Measurements from ENCODE around the gene EPS8L3.

DNA sequence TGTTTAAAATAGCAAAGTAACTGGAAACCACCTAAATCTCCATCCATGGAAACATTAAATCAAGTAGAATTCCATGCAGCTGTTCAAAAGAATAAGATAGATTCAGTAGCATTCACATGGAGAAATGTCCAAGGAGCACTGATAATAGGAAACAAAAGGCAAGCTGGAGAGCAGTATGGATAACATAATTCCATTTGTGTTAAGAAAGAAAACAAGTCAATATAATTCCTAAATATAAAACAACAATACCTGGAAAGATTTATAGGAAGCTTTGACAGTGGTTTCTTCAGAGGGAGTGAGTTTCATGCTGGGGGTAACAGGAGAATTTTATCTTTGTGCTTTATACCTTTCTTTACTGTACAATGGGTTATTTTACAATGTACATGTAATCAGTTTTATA, 36.6 kb upstream of the EPS8L3 start:
- TF ChIP-seq, protein P1, sequence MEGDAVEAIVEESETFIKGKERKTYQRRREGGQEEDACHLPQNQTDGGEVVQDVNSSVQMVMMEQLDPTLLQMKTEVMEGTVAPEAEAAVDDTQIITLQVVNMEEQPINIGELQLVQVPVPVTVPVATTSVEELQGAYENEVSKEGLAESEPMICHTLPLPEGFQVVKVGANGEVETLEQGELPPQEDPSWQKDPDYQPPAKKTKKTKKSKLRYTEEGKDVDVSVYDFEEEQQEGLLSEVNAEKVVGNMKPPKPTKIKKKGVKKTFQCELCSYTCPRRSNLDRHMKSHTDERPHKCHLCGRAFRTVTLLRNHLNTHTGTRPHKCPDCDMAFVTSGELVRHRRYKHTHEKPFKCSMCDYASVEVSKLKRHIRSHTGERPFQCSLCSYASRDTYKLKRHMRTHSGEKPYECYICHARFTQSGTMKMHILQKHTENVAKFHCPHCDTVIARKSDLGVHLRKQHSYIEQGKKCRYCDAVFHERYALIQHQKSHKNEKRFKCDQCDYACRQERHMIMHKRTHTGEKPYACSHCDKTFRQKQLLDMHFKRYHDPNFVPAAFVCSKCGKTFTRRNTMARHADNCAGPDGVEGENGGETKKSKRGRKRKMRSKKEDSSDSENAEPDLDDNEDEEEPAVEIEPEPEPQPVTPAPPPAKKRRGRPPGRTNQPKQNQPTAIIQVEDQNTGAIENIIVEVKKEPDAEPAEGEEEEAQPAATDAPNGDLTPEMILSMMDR (IDR thresholded peaks at IDR 0.05; ENCODE audit: low read depth, low read length): no peak
- TF ChIP-seq POLR2A (IDR thresholded peaks at IDR 0.05; ENCODE audit: extremely low read depth, insufficient read length): no peak
